NCI-H2171 treated with DMSO at 0.1 percent for 48 hours (cell line): Measurements from ENCODE around the gene SDK1.
"Not testable (repeated sequence)": the region's sequence is repeated elsewhere in the genome, so short reads cannot be mapped to it uniquely, and the experiment has no call there.

Experiments used
- DNase-seq: peaks from one replicate; lab custom pipeline; 2025; lab: John Stamatoyannopoulos, UW

Gene SDK1

DNA sequence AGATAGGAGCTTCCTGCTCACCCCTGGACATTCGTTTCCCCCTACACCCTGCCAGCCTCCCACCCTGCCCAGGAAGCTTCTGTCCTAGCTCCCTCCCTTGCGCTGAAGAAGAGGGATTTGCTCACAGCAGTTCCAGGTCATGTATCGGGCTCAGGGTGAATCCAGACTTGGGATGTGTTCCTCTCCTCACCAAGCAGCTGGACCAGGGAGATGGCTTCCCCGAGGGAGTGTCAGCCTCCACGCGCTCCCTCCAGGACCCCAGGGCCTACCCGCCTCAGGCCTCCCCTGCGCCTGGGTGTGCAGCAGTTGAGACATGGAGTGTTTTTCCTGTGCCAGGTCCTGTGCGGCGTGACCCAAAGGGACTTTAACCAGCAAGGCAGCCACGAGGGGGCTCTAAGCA lies 945.5 kb downstream of the SDK1 start:
- no peak for DNase-seq

DNA sequence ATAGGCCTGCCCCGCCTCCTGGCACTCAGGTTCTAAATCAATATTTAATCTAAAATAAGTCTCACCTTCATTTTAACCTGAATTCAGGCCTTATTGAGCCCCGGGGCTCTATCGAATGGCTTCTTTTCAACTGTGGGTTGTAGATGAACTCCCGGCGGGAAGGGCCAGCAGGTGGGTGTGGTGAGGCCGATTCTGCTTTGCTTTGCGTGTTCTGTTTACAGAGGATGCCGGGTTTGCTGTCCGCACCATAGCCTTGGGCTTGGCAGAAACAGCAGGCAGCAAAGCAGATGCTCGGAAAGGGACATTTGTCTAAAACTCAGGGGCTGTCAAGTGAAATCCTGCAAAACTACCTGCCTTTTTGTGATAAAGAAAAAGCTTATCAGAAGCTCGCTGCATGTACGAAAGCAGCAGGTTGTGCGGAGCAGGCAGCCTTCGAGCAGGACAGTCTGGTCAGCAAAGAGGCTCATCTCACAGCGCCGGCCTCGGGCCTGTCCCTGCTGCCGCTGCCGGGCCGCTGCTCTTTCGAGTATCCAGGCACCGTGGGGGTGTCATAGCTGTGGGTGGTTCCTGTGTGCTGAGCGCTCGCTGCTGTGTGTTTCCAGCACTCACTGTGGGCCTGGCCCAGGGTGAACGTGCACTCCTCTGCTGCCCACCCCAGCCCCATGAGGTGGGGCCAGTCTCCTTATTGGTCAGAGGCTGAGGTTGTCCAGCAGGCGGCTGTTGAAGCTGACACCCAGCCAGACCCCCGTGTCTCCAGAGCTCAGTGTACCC lies 946.2 kb downstream of the SDK1 start:
- DNase-seq, result no peak

DNA sequence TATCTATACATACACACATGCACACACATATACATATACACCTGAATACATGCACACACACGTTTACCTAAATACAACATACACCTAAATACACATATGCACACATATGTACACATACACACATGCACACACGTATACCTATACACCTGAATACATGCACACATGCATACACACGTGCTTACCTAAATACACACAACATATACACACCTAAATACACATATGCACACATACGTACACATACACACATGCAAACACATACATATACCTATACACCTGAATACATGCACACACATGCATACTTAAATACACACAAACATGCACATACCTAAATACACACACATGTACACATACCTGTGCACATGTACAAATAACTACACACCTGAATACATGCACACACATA lies 947.2 kb downstream of the SDK1 start:
- no peak for DNase-seq

DNA sequence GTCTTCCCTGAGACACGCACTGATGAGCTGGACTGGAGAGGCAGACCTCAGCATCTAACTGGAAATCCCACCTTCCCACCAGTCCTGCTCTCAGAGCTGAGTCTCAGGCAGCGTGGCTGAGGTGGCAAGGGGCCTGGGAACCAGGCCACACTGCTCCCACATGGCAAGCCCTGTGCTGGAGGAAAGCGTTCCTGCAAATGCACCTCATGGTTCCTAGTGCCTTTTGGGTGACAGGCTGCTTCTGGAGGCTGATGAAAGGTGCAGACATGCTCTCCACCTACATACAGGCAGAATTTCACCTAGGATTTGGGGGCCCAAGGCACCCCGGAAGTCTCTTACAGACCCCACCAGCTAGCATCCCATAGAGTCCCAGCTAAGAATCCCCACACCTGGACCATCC lies 948.2 kb downstream of the SDK1 start:
- DNase-seq, result no peak

DNA sequence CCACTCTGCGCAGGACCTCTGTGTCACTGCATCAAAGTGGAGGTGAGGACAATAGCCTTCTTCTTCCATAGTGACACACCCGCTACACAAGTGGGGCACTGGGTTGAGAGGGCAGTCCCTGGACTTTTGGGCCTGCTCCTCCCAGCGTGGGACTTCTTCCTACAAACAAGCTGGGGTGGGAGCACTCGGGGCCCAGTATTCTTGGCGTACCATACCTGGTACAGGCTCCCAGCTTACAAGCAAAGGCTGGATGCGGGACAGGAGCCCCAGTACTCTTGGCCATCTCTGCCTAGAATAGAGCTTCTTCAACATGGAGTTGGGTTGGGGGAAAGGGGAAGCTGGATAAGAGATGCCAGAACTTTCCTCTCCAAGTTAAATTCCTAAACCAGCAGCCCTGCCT lies 954.3 kb downstream of the SDK1 start:
- DNase-seq, result no peak

DNA sequence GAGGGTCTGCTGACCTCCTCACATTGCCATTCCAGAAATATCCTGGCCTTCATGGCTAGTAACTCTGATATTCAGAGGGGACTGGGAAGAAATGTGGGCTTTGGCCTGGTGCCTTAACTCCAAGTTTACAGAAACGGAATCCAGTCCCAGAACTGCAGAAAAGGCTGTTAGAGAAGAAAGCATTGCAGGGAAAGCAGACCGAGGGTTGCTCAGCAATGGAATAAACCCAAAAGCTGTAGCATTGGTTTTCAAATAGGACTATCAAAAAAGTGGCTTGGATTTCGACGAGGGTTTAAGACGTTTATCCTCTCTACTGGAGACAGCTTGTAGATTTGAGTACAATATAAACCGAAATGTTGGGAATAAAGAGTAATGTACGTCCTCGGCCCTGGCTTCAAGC lies 955.2 kb downstream of the SDK1 start:
- DNase-seq, result no peak

DNA sequence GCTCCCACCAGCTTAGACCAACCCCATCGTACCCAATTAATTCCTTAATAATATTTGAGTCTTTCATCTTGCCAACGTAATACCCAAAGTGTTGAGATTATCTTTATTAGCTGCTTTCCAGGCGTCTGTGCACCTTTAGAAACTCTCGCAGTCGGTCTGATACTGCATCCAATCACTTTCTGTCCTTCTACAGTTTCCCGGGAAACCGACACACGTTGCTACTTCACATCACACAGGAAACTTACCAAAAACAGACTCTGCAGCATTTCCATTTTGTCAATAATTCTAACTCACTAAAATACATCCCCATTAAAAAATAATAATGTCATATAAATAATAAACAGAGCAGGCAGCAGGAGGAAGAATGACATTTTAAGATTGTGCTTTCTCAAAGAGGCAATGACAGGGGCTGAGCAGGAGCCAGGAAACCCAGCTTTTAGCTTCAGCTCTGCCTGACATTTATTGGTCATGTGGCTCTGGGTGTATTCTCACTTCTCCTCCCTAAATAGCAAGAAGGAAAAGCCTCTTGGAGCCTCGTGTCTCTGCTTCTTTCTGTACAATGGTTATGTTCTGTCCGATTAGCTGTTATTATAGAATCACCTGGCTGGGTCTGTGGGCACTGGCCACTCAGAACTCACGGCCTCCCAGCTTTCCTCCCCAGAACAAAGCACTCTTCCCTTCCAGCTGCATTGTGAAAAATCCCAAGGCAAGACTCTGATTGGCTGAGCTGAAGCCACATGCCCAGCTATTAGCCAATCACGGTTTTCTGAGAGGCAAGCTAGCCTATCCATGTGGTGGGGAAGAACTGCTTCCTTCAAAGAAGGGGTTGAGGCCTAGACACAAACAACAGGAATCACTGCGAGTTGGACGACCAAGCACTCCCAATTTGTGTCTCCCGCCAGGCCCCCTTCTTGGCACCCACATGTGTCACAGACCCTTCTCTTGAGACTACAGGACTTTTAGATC lies 956.4 kb downstream of the SDK1 start:
- DNase-seq, result no peak

DNA sequence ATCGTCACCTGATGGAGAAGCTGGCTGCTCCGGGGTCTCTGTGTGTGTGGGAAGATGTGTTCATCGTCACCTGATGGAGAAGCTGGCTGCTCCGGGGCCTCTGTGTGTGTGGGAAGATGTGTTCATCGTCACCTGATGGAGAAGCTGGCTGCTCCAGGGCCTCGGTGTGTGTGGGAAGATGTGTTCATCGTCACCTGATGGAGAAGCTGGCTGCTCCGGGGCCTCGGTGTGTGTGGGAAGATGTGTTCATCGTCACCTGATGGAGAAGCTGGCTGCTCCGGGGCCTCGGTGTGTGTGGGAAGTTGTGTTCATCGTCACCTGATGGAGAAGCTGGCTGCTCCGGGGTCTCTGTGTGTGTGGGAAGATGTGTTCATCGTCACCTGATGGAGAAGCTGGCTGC lies 959.1 kb downstream of the SDK1 start:
- not testable (repeated sequence) for DNase-seq

DNA sequence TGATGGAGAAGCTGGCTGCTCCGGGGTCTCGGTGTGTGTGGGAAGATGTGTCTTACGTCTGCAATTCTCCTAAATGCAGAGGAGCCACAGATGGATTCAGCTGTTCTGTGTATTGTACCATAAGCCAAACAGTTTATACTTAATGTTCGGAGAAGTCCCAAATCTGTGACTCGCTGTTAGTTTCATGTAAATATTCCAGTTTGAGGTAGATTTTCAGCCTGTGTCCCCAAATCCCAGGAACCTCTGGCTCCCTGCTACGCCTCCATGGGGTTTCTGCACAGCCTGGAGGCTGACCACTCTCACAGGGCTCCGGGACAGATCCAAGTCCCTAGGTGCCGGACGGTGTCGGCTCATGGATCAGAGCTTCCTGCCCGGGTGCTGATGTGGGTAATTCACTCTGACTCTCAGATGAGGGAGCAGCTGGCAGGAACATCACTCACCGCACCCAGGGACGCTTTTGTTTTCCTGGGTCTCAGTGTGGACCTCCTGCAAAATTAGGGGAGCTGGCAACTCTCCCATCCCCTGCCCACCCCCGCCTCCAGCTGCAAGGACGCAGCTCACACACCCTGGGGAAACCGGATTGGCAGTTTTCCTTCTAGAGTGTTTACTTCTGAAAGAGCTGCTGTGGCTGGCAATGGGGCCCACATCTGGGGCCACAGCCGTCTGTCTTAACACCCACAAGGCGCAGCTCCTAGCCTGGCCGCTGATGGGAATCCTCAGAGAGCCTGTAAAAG lies 960.0 kb downstream of the SDK1 start:
- DNase-seq, result peak; percentile 28

DNA sequence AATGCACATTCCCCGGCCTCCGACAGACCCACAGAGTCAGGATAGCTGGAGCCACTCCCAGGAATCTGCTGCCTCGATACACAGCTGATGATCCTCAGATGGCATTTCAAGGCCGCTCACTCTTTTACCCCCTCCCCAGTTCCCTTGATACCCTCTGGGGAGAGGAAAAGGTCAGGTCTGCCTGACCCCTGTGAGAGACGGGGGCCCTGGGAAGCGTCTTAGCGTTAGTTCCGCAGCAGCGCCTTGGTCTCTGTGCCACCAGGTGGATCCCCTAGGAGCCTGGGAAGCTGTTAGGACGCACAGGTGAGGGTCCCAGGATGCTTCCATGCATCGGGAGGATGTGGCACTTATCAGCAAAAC lies 960.5 kb downstream of the SDK1 start:
- no peak for DNase-seq

DNA sequence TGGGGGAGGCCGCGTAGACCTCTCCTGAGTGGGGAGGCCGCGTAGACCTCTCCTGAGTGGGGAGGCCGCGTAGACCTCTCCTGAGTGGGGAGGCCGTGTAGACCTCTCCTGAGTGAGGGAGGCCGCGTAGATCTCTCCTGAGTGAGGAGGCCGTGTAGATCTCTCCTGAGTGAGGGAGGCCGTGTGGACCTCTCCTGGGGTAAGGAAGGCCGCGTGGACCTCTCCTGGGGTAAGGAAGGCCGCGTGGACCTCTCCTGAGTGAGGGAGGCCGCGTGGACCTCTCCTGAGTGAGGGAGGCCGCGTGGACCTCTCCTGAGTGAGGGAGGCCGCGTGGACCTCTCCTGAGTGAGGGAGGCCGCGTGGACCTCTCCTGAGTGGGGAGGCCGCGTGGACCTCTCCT lies 963.2 kb downstream of the SDK1 start:
- not testable (repeated sequence) for DNase-seq

DNA sequence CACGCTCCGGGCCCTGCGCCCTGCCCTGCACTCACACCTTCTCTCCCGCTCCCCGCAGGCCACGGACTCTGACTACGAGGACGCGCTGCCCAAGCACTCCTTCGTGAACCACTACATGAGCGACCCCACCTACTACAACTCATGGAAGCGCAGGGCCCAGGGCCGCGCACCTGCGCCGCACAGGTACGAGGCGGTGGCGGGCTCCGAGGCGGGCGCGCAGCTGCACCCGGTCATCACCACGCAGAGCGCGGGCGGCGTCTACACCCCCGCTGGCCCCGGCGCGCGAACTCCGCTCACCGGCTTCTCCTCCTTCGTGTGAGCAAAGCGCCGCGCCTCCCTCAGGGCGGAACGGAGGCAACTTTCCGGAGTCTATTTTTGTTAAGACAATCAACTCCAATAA lies 964.0 kb downstream of the SDK1 start:
- no peak for DNase-seq

DNA sequence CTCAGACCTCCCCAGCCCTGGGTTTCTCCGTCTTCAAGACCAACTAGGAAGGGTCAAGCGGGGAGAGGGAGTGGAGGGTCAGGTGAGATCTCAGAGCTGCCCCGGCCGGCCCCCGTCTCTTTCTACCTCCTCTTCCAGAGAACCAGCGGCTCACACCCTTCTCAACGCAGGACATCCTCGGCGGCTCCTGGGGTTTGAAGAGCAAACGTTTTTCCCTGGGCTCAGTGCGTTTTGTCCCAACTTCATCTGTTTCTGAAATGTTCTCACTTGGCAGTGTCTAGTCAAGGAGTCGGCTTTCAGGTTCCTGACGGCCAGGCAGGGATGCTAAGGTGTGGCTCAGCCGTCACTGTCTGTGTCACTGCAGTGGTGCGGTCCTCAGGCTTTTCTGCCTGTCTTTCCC lies 964.6 kb downstream of the SDK1 start:
- DNase-seq, result no peak

DNA sequence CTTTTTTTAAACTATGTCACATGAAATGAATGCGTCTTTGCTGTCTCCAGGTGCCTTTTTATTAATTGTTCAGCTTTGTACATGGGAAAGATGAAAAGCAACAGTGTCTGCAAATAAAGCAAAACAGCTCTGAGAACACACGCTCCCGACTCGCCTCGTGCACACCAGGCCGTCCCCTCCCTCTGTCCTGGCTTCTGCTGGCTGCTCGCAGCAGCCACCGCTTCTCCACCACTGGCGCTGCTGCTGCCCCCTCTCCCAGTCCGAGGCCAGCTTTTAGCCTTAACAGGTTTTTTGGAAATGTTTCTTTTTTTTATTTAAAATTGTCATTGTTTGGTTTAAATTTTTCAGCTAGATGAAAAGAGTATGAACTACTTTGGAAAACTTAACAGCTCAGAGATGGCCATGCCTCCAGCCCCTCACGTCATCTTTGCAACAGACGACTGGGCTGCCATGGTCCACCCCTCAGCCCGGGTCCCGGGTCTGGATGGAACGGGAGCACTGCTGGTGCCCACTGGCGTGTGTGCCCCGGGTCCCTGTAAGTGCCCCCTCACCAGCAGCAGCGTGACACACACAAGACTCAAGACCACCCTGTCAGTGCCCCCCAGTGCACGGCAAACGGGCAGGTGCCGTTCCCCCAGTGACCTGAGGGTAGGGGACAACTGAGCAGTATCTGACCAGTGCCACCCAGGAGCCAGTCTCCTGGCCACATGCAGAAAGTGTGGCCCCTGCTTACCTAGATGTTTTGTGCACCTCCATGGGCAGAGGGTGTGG lies 965.4 kb downstream of the SDK1 start:
- DNase-seq, result no peak

DNA sequence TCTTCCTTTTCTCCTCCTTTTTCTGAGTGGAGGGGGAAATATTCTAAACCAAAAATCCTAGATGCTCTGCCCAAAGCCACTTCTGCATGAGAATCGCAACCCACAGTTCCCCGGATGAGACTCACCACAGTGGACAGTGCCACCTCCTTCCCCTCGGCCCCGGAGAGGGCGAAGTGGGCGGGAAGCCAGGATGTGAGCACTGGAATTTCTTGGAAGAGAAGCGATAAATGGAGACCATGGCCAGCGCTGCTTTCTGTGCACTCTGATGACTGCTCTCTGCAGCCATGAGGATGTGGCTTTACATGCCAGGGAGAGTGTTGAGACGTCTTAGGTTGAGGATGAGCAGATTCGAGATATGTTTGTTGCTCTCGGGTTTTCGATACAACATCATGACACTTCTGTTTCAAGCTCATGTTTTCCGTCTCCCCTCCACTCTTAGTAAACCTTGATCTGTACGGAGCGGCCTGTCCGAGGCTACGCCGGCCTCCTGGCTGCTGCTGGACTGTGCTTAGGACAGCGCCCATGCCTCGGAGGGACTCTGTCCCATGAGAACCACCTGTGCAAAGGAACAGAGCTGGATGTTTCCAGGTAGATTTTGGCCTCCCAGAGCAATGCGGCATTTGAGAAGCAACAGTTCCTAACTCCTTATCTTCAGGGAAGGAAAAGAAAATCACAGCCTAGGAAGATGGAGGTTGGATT lies 966.4 kb downstream of the SDK1 start:
- DNase-seq, result no peak

DNA sequence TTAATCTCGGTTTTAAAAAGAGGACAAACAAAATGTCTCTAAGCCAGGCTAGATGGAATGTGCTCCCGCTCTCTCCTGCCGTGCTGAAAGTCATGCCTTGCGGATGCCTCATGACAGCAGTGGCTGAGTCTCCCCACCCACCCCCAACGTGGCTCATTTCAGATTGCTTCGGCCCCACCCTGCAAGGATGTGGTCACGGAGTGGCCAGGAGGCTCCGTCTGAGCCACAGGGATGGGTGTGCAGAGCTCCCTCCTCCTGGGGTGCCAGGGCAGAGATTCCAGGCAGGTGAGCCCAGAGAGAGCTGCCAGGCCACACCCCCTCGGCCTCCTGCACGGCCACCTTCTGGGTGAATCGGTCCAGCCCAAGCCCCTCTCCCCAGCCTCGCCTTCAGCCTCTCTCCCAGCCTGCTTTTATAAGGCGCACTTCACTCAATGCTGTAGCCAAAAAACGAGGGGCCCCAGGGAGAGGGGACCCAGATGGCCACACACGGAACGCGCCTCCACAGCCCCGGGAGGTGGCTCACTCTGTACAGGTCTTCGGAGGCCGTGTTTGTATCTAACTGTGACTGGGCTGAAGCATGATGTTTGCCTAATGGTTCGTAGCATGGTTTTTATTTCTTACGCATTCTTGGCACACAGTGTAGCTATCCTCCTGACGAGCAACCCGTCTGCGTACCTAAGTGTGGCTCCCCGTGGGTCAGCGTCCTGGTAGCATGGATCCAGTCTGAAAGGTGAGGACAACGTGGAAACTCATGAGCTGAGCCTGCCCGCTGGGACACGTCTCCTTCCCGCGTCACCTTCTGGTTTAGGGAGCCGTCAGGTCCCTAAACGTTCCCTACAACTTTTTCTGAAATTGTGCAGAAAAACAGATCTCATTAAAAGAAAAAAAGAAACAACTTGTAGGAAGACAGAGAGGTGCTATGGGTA lies 967.3 kb downstream of the SDK1 start:
- DNase-seq, result no peak

DNA sequence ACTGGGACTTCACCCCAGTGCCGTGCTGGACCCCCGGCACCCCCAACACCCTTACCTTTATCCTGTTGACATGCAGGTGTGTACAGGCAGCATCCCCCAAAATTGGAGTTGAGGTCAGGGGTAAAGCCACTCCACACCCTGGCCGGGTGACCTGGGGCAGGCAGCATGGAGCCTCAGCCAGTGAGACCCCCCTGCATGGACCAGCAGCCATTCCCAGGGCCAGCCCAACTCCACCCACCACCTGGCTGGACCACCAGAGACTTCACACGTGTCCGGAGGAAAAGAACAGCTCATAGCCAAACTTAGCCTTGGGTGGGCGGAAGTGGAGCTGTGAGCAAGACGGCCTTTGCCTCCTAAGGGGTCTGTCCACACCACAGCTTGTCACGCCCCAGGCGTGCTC lies 968.0 kb downstream of the SDK1 start:
- no peak for DNase-seq

DNA sequence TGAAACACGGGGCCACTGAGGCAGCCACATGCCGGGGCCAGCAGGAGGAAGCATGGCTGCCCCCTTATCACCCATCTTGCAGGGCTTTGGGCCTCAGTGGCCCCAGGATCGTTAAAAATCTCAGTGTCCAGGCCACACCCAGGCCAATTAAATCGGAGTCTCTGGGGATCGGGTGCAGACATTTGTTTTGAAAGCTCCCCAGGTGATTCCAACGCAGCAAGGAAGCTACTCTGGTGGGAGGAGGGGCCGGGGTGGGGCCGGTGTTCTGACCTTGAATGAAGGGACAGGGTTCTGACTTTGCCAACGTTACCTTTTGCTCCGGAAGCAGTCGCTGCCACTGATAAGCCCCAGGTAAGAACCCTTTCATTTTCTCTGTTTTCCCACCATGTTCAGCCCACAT lies 968.7 kb downstream of the SDK1 start:
- DNase-seq, result no peak

DNA sequence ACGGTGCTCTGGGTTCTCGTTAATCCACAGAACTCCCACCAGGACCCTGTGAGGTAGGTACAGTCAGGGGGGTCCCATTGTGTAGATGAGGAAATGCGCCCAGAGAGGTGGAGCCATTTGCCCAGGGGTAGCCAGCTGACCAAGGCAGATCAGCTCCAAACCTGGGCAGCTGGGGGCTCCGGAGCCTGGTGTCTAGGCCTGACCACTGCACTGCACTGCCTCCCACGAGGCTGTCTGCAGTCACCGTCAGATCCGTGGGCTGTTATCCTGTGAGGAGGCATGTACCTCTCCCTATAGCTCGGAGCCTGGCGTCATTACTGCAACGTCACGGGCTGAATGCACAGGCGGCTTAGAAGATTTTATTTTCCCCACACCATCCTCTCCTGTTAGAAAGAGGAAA lies 969.2 kb downstream of the SDK1 start:
- no peak for DNase-seq
